MM.1S (cell line): Measurements from ENCODE around the gene AFG3L2.

Source experiments
- CTCF ChIP-seq: fragments of 300-600 bp; sonication (generic); IDR thresholded peaks from 2 replicates; pipeline ENCODE4 v1.5.1; 2016; ENCODE audit warnings: antibody characterized with exemption, low read length, mixed read lengths
- EZH2 ChIP-seq: fragments of 300-600 bp; sonication (generic); optimal IDR thresholded peaks from 2 replicates; pipeline ENCODE3; 2017; ENCODE audit warnings: low read depth, mild to moderate bottlenecking, antibody characterized with exemption, low read length, mixed read lengths

- TF ChIP-seq CTCF: no peak
- no peak for TF ChIP-seq EZH2
Observed at GRCh38 chr18:12369211-12369610, 7.8 kb downstream of the AFG3L2 start.
